IPS-NIHi11 (cell line): ENCODE measurements around the gene CCT2.
"Not testable (repeated sequence)": the region's sequence is repeated elsewhere in the genome, so short reads cannot be mapped to it uniquely, and the experiment has no call there.

ENCODE experiments used
- DNase-seq: peaks from one replicate; pipeline ENCODE4 v3.0.0; 2012; ENCODE audit warnings: mixed read lengths, low spot score

CCT2 gene

GRCh38 chr12:69589082-69589481 is 3.8 kb downstream of the CCT2 start:
- no peak for DNase-seq

- no peak for DNase-seq
These were observed 10.4 kb downstream of the CCT2 start for GRCh38 chr12:69595689-69596088.

GRCh38 chr12:69598174-69598753 is 13.0 kb downstream of the CCT2 start:
- DNase-seq = no peak

- no peak for DNase-seq
These were observed 15.5 kb downstream of the CCT2 start for GRCh38 chr12:69600804-69601203.

GRCh38 chr12:69601962-69602685 is 16.9 kb downstream of the CCT2 start:
- no peak for DNase-seq

- DNase-seq = no peak
These were observed 17.7 kb downstream of the CCT2 start for GRCh38 chr12:69602954-69603353.

- DNase-seq = not testable (repeated sequence)
These were observed 18.3 kb downstream of the CCT2 start for GRCh38 chr12:69603556-69603955.

GRCh38 chr12:69604275-69604674 is 19.0 kb downstream of the CCT2 start:
- DNase-seq = not testable (repeated sequence)

- no peak for DNase-seq
These were observed 22.9 kb downstream of the CCT2 start for GRCh38 chr12:69608114-69608513.

GRCh38 chr12:69610126-69610525 is 24.9 kb downstream of the CCT2 start:
- DNase-seq = no peak

- DNase-seq = no peak
These were observed 25.5 kb downstream of the CCT2 start, which contains the start of gene LRRC10 for GRCh38 chr12:69610729-69611128. TSS of gene LRRC10 (minus strand) at chr12:69610907. CDS start at chr12:69610838, 69 bp downstream.

GRCh38 chr12:69613351-69613750 is 28.1 kb downstream of the CCT2 start:
- DNase-seq = no peak

- no peak for DNase-seq
These were observed 30.8 kb downstream of the CCT2 start for GRCh38 chr12:69616025-69616424.

- DNase-seq = no peak
These were observed 33.8 kb downstream of the CCT2 start for GRCh38 chr12:69619050-69619449.

- DNase-seq = no peak
These were observed 34.8 kb downstream of the CCT2 start for GRCh38 chr12:69620077-69620476.

- no peak for DNase-seq
These were observed 35.7 kb downstream of the CCT2 start for GRCh38 chr12:69620921-69621320.

- no peak for DNase-seq
These were observed 36.3 kb downstream of the CCT2 start for GRCh38 chr12:69621551-69621950.

GRCh38 chr12:69623970-69624369 is 38.7 kb downstream of the CCT2 start:
- no peak for DNase-seq

- no peak for DNase-seq
These were observed 42.2 kb downstream of the CCT2 start for GRCh38 chr12:69627501-69627900.

- peak; percentile 44 for DNase-seq
These were observed 44.9 kb downstream of the CCT2 start for GRCh38 chr12:69630191-69630590.

- DNase-seq = no peak
These were observed 47.8 kb downstream of the CCT2 start for GRCh38 chr12:69633061-69633460.

- peak; percentile 88 for DNase-seq
These were observed 54.2 kb downstream of the CCT2 start for GRCh38 chr12:69639400-69640016.

GRCh38 chr12:69641546-69641945 is 56.3 kb downstream of the CCT2 start:
- DNase-seq = no peak
